Mucosa of stomach (tissue), 1 donor: ENCODE results near the gene TMEM263.
"Not testable (repeated sequence)": the region's sequence is repeated elsewhere in the genome, so short reads cannot be mapped to it uniquely, and the experiment has no call there.

Source experiments
- H3K27me3 ChIP-seq: one replicate; pipeline ENCODE4 v1.7.0; 2013; ENCODE audit warnings: mild to moderate bottlenecking, low read length; ENCODE audit not compliant: control insufficient read depth, insufficient read depth
- H3K36me3 ChIP-seq: one replicate; pipeline ENCODE4 v1.7.0; 2013; ENCODE audit warnings: low read length; ENCODE audit not compliant: control insufficient read depth, insufficient read depth
- H3K4me1 ChIP-seq: one replicate; pipeline ENCODE4 v1.7.0; 2013; ENCODE audit warnings: mild to moderate bottlenecking, low read length; ENCODE audit not compliant: control insufficient read depth, insufficient read depth
- H3K4me3 ChIP-seq: one replicate; pipeline ENCODE4 v1.7.0; 2013; ENCODE audit warnings: low read length
- H3K9ac ChIP-seq: one replicate; pipeline ENCODE4 v1.7.0; 2013; ENCODE audit warnings: mild to moderate bottlenecking, low read length, moderate library complexity
- H3K9me3 ChIP-seq: one replicate; pipeline ENCODE4 v1.7.0; 2013; ENCODE audit warnings: mild to moderate bottlenecking, low read length, moderate library complexity; ENCODE audit not compliant: control insufficient read depth
- donor health status: Pancreatic carcinoma.

TMEM263 gene

GRCh38 chr12:106994579-106995220, 39.0 kb downstream of the TMEM263 start:
- Histone ChIP-seq H3K4me1 (no peaks in the 10 kb centered on the region), H3K27me3 (no peaks in the 10 kb centered on the region), H3K4me3 (no peak overlapping the region), H3K36me3 (no peaks in the 10 kb centered on the region), H3K9me3 (no peaks in the 10 kb centered on the region), H3K9ac (no peak overlapping the region)

GRCh38 chr12:106996102-106996501, 40.4 kb downstream of the TMEM263 start:
- H3K9ac ChIP-seq, H3K27me3 ChIP-seq, H3K4me1 ChIP-seq, H3K9me3 ChIP-seq, H3K4me3 ChIP-seq, H3K36me3 ChIP-seq: not testable (repeated sequence)

- H3K27me3 ChIP-seq, result no peaks in the 10 kb centered on the region
- H3K4me3 ChIP-seq, result no peak overlapping the region
- H3K4me1 ChIP-seq, result no peaks in the 10 kb centered on the region
- H3K36me3 ChIP-seq, result no peaks in the 10 kb centered on the region
- H3K9ac ChIP-seq, result no peak overlapping the region
- no peaks in the 10 kb centered on the region for H3K9me3 ChIP-seq
Measured at GRCh38 chr12:106997916-106998315, 42.2 kb downstream of the TMEM263 start.

- H3K4me3 ChIP-seq, result no peak overlapping the region
- H3K36me3 ChIP-seq, result no peaks in the 10 kb centered on the region
- no peaks in the 10 kb centered on the region for H3K9me3 ChIP-seq
- no peaks in the 10 kb centered on the region for H3K4me1 ChIP-seq
- no peak overlapping the region for H3K9ac ChIP-seq
- H3K27me3 ChIP-seq, result no peaks in the 10 kb centered on the region
Measured at GRCh38 chr12:106999446-106999845, 43.7 kb downstream of the TMEM263 start.

GRCh38 chr12:107002665-107003064, 47.0 kb downstream of the TMEM263 start:
- not testable (repeated sequence) for H3K9ac ChIP-seq, H3K4me1 ChIP-seq, H3K4me3 ChIP-seq, H3K9me3 ChIP-seq, H3K27me3 ChIP-seq, H3K36me3 ChIP-seq

GRCh38 chr12:107007411-107007810, 51.7 kb downstream of the TMEM263 start:
- Histone ChIP-seq H3K9me3 (no peaks in the 10 kb centered on the region), H3K4me1 (no peaks in the 10 kb centered on the region), H3K4me3 (no peak overlapping the region), H3K36me3 (no peaks in the 10 kb centered on the region), H3K9ac (no peak overlapping the region), H3K27me3 (no peaks in the 10 kb centered on the region)

GRCh38 chr12:107011519-107011918, 55.8 kb downstream of the TMEM263 start:
- H3K36me3 ChIP-seq, result no peaks in the 10 kb centered on the region
- H3K9me3 ChIP-seq, result no peaks in the 10 kb centered on the region

GRCh38 chr12:107012736-107013425, 57.2 kb downstream of the TMEM263 start:
- Histone ChIP-seq H3K4me3 (no peak overlapping the region), H3K9ac (no peak overlapping the region), H3K4me1 (no peaks in the 10 kb centered on the region), H3K9me3 (no peaks in the 10 kb centered on the region), H3K36me3 (no peaks in the 10 kb centered on the region), H3K27me3 (no peaks in the 10 kb centered on the region)

More at GRCh38 chr12:107011519-107011918, 55.8 kb downstream of the TMEM263 start:
- Histone ChIP-seq H3K9ac (no peak overlapping the region), H3K4me1 (no peaks in the 10 kb centered on the region), H3K27me3 (no peaks in the 10 kb centered on the region), H3K4me3 (no peak overlapping the region)

- H3K4me3 ChIP-seq, result no peak overlapping the region
- H3K9me3 ChIP-seq, result no peaks in the 10 kb centered on the region
- no peak overlapping the region for H3K9ac ChIP-seq
- H3K4me1 ChIP-seq, result no peaks in the 10 kb centered on the region
- H3K36me3 ChIP-seq, result no peaks in the 10 kb centered on the region
- H3K27me3 ChIP-seq, result no peaks in the 10 kb centered on the region
Measured at GRCh38 chr12:107014055-107014454, 58.3 kb downstream of the TMEM263 start.

GRCh38 chr12:107017042-107017441, 61.3 kb downstream of the TMEM263 start:
- Histone ChIP-seq H3K36me3 (no peaks in the 10 kb centered on the region), H3K9me3 (no peaks in the 10 kb centered on the region), H3K27me3 (no peaks in the 10 kb centered on the region), H3K4me1 (no peaks in the 10 kb centered on the region), H3K4me3 (no peak overlapping the region), H3K9ac (no peak overlapping the region)

- no peaks in the 10 kb centered on the region for H3K9me3 ChIP-seq
- H3K4me3 ChIP-seq, result no peak overlapping the region
- H3K9ac ChIP-seq, result no peak overlapping the region
- no peaks in the 10 kb centered on the region for H3K36me3 ChIP-seq
- H3K4me1 ChIP-seq, result no peaks in the 10 kb centered on the region
- no peaks in the 10 kb centered on the region for H3K27me3 ChIP-seq
Measured at GRCh38 chr12:107019546-107019945, 63.8 kb downstream of the TMEM263 start.
